HepG2 (cell line): Measurements from ENCODE around the gene GRK3. TPM values are rescaled to one million over a fixed set of nuclear protein-coding genes. Genes with fewer than 3 reads are reported as not detected.

Source experiments
- ATAC-seq: fragments of 200-7000 bp; cut with Tn5 transposase; 3 replicates; pipeline ENCODE4 v1.9.1; 2020; ENCODE audit warnings: mild to moderate bottlenecking, moderate library complexity
- BruUV-seq: library from RNA; stranded (reverse); fragments of 400-500 nt; replicated peaks from 2 replicates; lab custom pipeline; 2021; lab: Mats Ljungman, UMichigan
- CTCF ChIA-PET: fragments of 300-600 bp; formaldehyde crosslinking; extraction: SDS; loops from one replicate; lab custom pipeline; 2021; ENCODE audit warnings: low total read pairs, inconsistent platforms, low intra/inter-chr PET ratio; lab: Yijun Ruan, JAX
- POLR2A ChIA-PET: fragments of 350-600 bp; sonication (Branson Sonifier 250); formaldehyde crosslinking; loops from one replicate; lab custom pipeline; 2020; ENCODE audit warnings: antibody characterized with exemption, inconsistent platforms; lab: Yijun Ruan, JAX
- DNase-seq: peaks from one replicate; pipeline ENCODE4 v3.0.0-alpha.2; 2015; ENCODE audit warnings: low spot score
- FAIRE-seq: peaks from 3 replicates; lab custom pipeline; 2011; peaks lifted over from hg19 to GRCh38; lab: Jason Lieb, UNC
- H2AFZ ChIP-seq: one replicate; pipeline ENCODE4 v1.6.1; 2011; ENCODE audit warnings: low read length, inconsistent platforms
- H3K27ac ChIP-seq: fragments of 300-600 bp; 3 replicates; pipeline ENCODE4 v1.8.0; 2011; ENCODE audit warnings: mixed run types, mild to moderate bottlenecking, mixed read lengths, low read length, inconsistent platforms; ENCODE audit not compliant: insufficient read depth; ENCODE audit errors: extremely low read length
- H3K27me3 ChIP-seq, 2 experiments: fragments of 200-600 bp in 1 of 2; 2 replicates in 1 of 2; 3 replicates in 1 of 2; pipeline versions ENCODE4 v1.6.0 to v1.8.0; 2011; ENCODE audit warnings: low read length in 2 of 2, mild to moderate bottlenecking in 2 of 2, moderate library complexity in 2 of 2, inconsistent platforms in 1 of 2; ENCODE audit not compliant: insufficient read depth in 2 of 2, control insufficient read depth in 1 of 2
- H3K36me3 ChIP-seq, 2 experiments: fragments of 200-600 bp in 1 of 2; replicated peaks in 1 of 2; 2 replicates in 1 of 2; 3 replicates in 1 of 2; pipeline versions ENCODE4 v1.5.1 to v1.8.0; 2011; ENCODE audit warnings: low read length in 2 of 2, inconsistent platforms in 1 of 2; ENCODE audit not compliant: insufficient read depth in 2 of 2, control insufficient read depth in 1 of 2
- H3K4me1 ChIP-seq: 2 replicates; pipeline ENCODE4 v1.5.1; 2012; ENCODE audit warnings: low read length, inconsistent platforms; ENCODE audit not compliant: insufficient read depth
- H3K4me2 ChIP-seq: 2 replicates; pipeline ENCODE4 v1.6.0; 2011; ENCODE audit warnings: low read depth, low read length, inconsistent platforms
- H3K4me3 ChIP-seq, 3 experiments: fragments of 200-600 bp in 1 of 3; sonication (generic), shearing (Covaris generic) in 1 of 3; replicated peaks in 1 of 3; 2 replicates each; pipeline ENCODE4 v1.5.1; 2011 to 2016; ENCODE audit warnings: low read length in 3 of 3, inconsistent platforms in 2 of 3, low read depth in 2 of 3, mild to moderate bottlenecking in 2 of 3, control low read depth in 1 of 3, mixed read lengths in 1 of 3; ENCODE audit not compliant: insufficient read depth in 1 of 3
- H3K79me2 ChIP-seq: one replicate; pipeline ENCODE4 v1.6.1; 2011; ENCODE audit warnings: low read length, inconsistent platforms; ENCODE audit not compliant: insufficient read depth
- H3K9ac ChIP-seq: 2 replicates; pipeline ENCODE4 v1.6.0; 2011; ENCODE audit warnings: mild to moderate bottlenecking, low read depth, low read length, inconsistent platforms; ENCODE audit not compliant: insufficient read depth
- H3K9me3 ChIP-seq: 2 replicates; pipeline ENCODE4 v1.5.1; 2012; ENCODE audit warnings: mild to moderate bottlenecking, low read length
- H4K20me1 ChIP-seq: 2 replicates; pipeline ENCODE4 v1.6.0; 2011; ENCODE audit warnings: inconsistent platforms, mild to moderate bottlenecking, low read length, moderate library complexity; ENCODE audit not compliant: insufficient read depth
- HOXA3 ChIP-seq: sonication (generic); formaldehyde crosslinking; IDR thresholded peaks from 2 replicates; pipeline ENCODE4 v1.5.0; 2020; ENCODE audit warnings: missing genetic modification reagents
- MED1 ChIP-seq: sonication (generic); formaldehyde crosslinking; IDR thresholded peaks from 2 replicates; pipeline ENCODE4 v1.4.0; 2020; ENCODE audit warnings: missing genetic modification reagents
- MIXL1 ChIP-seq: IDR thresholded peaks from 2 replicates; pipeline ENCODE4 v1.6.1; 2016
- MXD4 ChIP-seq: IDR thresholded peaks from 2 replicates; pipeline ENCODE4 v1.6.1; 2016; ENCODE audit warnings: mild to moderate bottlenecking, missing biosample characterization, missing genetic modification reagents
- NCOR1 ChIP-seq: fragments of 200-600 bp; sonication (generic); IDR thresholded peaks from 2 replicates; pipeline ENCODE4 v1.7.0; 2017; ENCODE audit warnings: antibody characterized with exemption, low read length, borderline replicate concordance
- NONO ChIP-seq, 2 experiments: fragments of 450-650 bp in 1 of 2; sonication (generic) in 1 of 2; formaldehyde crosslinking in 1 of 2; IDR thresholded peaks in 1 of 2; conservative IDR thresholded peaks in 1 of 2; 2 replicates each; pipeline versions ENCODE4 v1.6.1 to v1.8.0; 2017 to 2022; ENCODE audit warnings: mild to moderate bottlenecking in 1 of 2, missing genetic modification reagents in 1 of 2, moderate library complexity in 1 of 2
- RXRB ChIP-seq: IDR thresholded peaks from 2 replicates; pipeline ENCODE4 v1.6.1; 2016; ENCODE audit warnings: borderline replicate concordance, missing genetic modification reagents, missing compliant biosample characterization
- SALL1 ChIP-seq: sonication (generic); formaldehyde crosslinking; IDR thresholded peaks from 2 replicates; pipeline ENCODE4 v1.8.0; 2022; ENCODE audit warnings: mild to moderate bottlenecking, missing genetic modification reagents
- SOX5 ChIP-seq: IDR thresholded peaks from 2 replicates; pipeline ENCODE4 v1.6.1; 2016; ENCODE audit warnings: borderline replicate concordance
- STAG1 ChIP-seq: sonication (generic); formaldehyde crosslinking; IDR thresholded peaks from 2 replicates; pipeline ENCODE4 v1.4.0; 2020; ENCODE audit warnings: missing genetic modification reagents
- TOE1 ChIP-seq: sonication (generic); formaldehyde crosslinking; IDR thresholded peaks from 2 replicates; pipeline ENCODE4 v1.4.0; 2020; ENCODE audit warnings: mild to moderate bottlenecking, missing genetic modification reagents
- ZNF605 ChIP-seq: sonication (generic); formaldehyde crosslinking; IDR thresholded peaks from 2 replicates; pipeline ENCODE4 v1.8.0; 2022; ENCODE audit warnings: mild to moderate bottlenecking, missing genetic modification reagents
- WGBS: methylation state at CpG from one replicate; pipeline ENCODE4 v1.1.6; 2017; ENCODE audit warnings: low lambda C conversion rate; 5-methylcytosine and 5-hydroxymethylcytosine counted together
- in situ Hi-C: cut with HindIII; loops from 2 replicates; pipeline ENCODE4 v1.10.0; 2017; ENCODE audit warnings: low pct_unique_long_range_greater_than_20kb; ENCODE audit not compliant: extremely low pct_ligation_motif_present
- intact Hi-C: fragments of 100-400 bp; cut with micrococcal nuclease; formaldehyde crosslinking; loops from one replicate; pipeline ENCODE4 v1.10.0; 2022; ENCODE audit not compliant: unreplicated experiment
- polyA plus RNA-seq, 8 experiments: library from polyadenylated mRNA; depleted of rRNA in 3 of 8; stranded (reverse) in 7 of 8; unstranded in 1 of 8; fragments of >200 nt; fragmentation: Illumina TruSeq in 4 of 8; extraction: Trizol in 4 of 8; gene quantifications; 2 replicates each; pipeline versions ENCODE4 v1.2.1 to v1.2.3, GENCODE V29; 2011 to 2016; ENCODE audit warnings: low read depth in 4 of 8, missing spikeins in 1 of 8, mixed read lengths in 1 of 8; ENCODE audit not compliant: insufficient read depth in 1 of 8
- total RNA-seq, 5 experiments: library from RNA; depleted of rRNA; stranded (reverse); fragments of >200 nt; fragmentation: Illumina TruSeq; extraction: Trizol; gene quantifications; 2 replicates each; pipeline ENCODE4 v1.2.3, GENCODE V29; 2016; ENCODE audit warnings: low read depth in 1 of 5
- TF ChIP-seq, protein P1 (sequence below): sonication (generic); formaldehyde crosslinking; IDR thresholded peaks from 2 replicates; pipeline ENCODE4 v1.9.0; 2022; ENCODE audit warnings: missing genetic modification reagents, mild to moderate bottlenecking, borderline replicate concordance
- TF ChIP-seq, protein P2 (sequence below): IDR thresholded peaks from 2 replicates; pipeline ENCODE4 v1.6.1; 2012; ENCODE audit warnings: low read depth, low read length, improper control_type of control experiment
- TF ChIP-seq, protein P3 (sequence below): sonication (generic); formaldehyde crosslinking; IDR thresholded peaks from 2 replicates; pipeline ENCODE4 v1.5.0; 2020; ENCODE audit warnings: mild to moderate bottlenecking, missing genetic modification reagents, moderate library complexity
- TF ChIP-seq, protein P4 (sequence below): sonication (generic); formaldehyde crosslinking; IDR thresholded peaks from 2 replicates; pipeline ENCODE4 v1.5.0; 2020; ENCODE audit warnings: mild to moderate bottlenecking, missing genetic modification reagents, borderline replicate concordance
- TF ChIP-seq, protein P5 (sequence below): IDR thresholded peaks from 2 replicates; pipeline ENCODE4 v1.6.1; 2016; ENCODE audit warnings: mild to moderate bottlenecking, missing biosample characterization, missing genetic modification reagents

Gene GRK3
- total and polyA plus RNA-seq, 2 of the 13 experiments (the other 11 are each of a cell fraction or from before 2014, with no cell fraction given) = 8.5 to 16.7 TPM

DNA sequence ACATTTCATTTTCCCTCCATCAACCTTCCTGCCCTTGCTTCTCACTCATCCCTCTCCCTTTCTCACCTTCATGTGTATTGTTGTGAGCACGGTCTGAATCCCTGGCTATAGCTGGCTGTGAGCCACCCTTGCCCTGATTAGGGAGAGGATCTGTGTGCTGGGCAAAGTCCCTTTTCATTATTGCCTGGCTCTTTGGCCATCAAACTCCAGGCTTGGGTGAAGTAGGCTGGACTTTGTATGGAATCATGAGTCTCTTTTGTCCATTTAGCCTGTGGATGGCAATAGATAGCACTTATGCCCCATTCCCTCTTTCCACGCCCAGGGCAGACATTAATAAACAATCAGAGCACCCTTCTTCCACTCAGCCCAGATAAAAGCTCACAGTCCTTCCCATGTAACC is 184.2 kb downstream of the GRK3 start:
- Histone ChIP-seq H3K27ac (peak overlapping the region; percentile 21), H3K9me3 (no peaks in the 10 kb centered on the region)
- TF ChIP-seq MXD4 (CRISPR knock-in tag) = no peak
- TF ChIP-seq, protein P1, sequence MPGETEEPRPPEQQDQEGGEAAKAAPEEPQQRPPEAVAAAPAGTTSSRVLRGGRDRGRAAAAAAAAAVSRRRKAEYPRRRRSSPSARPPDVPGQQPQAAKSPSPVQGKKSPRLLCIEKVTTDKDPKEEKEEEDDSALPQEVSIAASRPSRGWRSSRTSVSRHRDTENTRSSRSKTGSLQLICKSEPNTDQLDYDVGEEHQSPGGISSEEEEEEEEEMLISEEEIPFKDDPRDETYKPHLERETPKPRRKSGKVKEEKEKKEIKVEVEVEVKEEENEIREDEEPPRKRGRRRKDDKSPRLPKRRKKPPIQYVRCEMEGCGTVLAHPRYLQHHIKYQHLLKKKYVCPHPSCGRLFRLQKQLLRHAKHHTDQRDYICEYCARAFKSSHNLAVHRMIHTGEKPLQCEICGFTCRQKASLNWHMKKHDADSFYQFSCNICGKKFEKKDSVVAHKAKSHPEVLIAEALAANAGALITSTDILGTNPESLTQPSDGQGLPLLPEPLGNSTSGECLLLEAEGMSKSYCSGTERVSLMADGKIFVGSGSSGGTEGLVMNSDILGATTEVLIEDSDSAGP (CRISPR knock-in tag) = no peak
- TF ChIP-seq TOE1 (CRISPR knock-in tag) = no peak
- peak; percentile 34; the same call in 1 of the 2 replicates for TF ChIP-seq HOXA3
- peak; percentile 79 for TF ChIP-seq MIXL1
- peak; percentile 39; the same call in 1 of the 2 replicates for TF ChIP-seq RXRB
- TF ChIP-seq, protein P2, sequence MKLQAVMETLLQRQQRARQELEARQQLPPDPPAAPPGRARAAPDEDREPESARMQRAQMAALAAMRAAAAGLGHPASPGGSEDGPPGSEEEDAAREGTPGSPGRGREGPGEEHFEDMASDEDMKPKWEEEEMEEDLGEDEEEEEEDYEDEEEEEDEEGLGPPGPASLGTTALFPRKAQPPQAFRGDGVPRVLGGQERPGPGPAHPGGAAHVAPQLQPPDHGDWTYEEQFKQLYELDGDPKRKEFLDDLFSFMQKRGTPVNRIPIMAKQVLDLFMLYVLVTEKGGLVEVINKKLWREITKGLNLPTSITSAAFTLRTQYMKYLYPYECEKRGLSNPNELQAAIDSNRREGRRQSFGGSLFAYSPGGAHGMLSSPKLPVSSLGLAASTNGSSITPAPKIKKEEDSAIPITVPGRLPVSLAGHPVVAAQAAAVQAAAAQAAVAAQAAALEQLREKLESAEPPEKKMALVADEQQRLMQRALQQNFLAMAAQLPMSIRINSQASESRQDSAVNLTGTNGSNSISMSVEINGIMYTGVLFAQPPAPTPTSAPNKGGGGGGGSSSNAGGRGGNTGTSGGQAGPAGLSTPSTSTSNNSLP = peak; percentile 58
- TF ChIP-seq, protein P3, sequence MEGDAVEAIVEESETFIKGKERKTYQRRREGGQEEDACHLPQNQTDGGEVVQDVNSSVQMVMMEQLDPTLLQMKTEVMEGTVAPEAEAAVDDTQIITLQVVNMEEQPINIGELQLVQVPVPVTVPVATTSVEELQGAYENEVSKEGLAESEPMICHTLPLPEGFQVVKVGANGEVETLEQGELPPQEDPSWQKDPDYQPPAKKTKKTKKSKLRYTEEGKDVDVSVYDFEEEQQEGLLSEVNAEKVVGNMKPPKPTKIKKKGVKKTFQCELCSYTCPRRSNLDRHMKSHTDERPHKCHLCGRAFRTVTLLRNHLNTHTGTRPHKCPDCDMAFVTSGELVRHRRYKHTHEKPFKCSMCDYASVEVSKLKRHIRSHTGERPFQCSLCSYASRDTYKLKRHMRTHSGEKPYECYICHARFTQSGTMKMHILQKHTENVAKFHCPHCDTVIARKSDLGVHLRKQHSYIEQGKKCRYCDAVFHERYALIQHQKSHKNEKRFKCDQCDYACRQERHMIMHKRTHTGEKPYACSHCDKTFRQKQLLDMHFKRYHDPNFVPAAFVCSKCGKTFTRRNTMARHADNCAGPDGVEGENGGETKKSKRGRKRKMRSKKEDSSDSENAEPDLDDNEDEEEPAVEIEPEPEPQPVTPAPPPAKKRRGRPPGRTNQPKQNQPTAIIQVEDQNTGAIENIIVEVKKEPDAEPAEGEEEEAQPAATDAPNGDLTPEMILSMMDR = 0 out of 2 replicates have a peak, but pooled peaks have one; percentile 11
- 0 out of 2 replicates have a peak, but pooled peaks have one; percentile 19 for TF ChIP-seq ZNF605
- no peak for TF ChIP-seq NONO (IDR thresholded peaks at IDR 0.05)
- TF ChIP-seq NONO (CRISPR knock-in tag; conservative IDR thresholded peaks at IDR 0.05) = 0 out of 2 replicates have a peak, but pooled peaks have one; percentile 40
- TF ChIP-seq SOX5 (CRISPR knock-in tag) = peak; percentile 45; the same call in 1 of the 2 replicates
- TF ChIP-seq SALL1 (CRISPR knock-in tag) = peak; percentile 61
- TF ChIP-seq MED1 = peak; percentile 33; the same call in 1 of the 2 replicates
- peak; percentile 55; the same call in 1 of the 2 replicates for TF ChIP-seq NCOR1
- TF ChIP-seq, protein P4, sequence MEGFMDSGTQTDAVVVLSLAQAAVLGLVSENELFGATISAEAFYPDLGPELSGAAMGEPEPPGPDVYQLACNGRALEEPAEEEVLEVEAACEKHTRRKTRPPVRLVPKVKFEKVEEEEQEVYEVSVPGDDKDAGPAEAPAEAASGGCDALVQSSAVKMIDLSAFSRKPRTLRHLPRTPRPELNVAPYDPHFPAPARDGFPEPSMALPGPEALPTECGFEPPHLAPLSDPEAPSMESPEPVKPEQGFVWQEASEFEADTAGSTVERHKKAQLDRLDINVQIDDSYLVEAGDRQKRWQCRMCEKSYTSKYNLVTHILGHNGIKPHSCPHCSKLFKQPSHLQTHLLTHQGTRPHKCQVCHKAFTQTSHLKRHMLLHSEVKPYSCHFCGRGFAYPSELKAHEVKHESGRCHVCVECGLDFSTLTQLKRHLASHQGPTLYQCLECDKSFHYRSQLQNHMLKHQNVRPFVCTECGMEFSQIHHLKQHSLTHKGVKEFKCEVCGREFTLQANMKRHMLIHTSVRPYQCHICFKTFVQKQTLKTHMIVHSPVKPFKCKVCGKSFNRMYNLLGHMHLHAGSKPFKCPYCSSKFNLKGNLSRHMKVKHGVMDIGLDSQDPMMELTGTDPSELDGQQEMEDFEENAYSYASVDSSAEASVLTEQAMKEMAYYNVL (CRISPR knock-in tag) = peak; percentile 37; the same call in 1 of the 2 replicates
- TF ChIP-seq, protein P5, sequence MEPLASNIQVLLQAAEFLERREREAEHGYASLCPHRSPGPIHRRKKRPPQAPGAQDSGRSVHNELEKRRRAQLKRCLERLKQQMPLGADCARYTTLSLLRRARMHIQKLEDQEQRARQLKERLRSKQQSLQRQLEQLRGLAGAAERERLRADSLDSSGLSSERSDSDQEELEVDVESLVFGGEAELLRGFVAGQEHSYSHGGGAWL (CRISPR knock-in tag) = no peak
- TF ChIP-seq STAG1 (CRISPR knock-in tag) = no peak

More for the DNA sequence above, 184.2 kb downstream of the GRK3 start:
- Histone ChIP-seq H3K79me2 (no peaks in the 10 kb centered on the region), H3K4me3 (0 out of 6 replicates have a peak overlapping the region, but pooled peaks of 1 of the 3 experiments have one; percentile 8), H4K20me1 (no peaks in the 10 kb centered on the region), H3K4me1 (peaks cover 37% of the 10 kb centered on the region), H3K9ac (no peak overlapping the region), H3K4me2 (peak overlapping the region; percentile 15), H3K27me3 (no peaks in the 10 kb centered on the region; a peak in 3 of 5 replicates), H2AFZ (no peak overlapping the region), H3K36me3 (no peaks in the 10 kb centered on the region)
- in situ Hi-C loops (no loop called here), intact Hi-C loops (no loop called here)
- peak; percentile 51 for FAIRE-seq
- 0% methylated on average over 2 of the region's 2 CpGs for WGBS
- peak; percentile 89 for ATAC-seq
- DNase-seq = peak; percentile 69
- no TSS peak for BruUV-seq
- CTCF ChIA-PET = no interaction called here
- POLR2A ChIA-PET = no interaction called here
